IPS DF 19.7 (cell line): Measurements from ENCODE around the gene MBTPS2.
"Not testable (repeated sequence)": the region's sequence is repeated elsewhere in the genome, so short reads cannot be mapped to it uniquely, and the experiment has no call there.

ENCODE experiments used
- DNase-seq: peaks from one replicate; pipeline ENCODE4 v3.0.0-alpha.2; 2013; ENCODE audit warnings: low read depth, low spot score

MBTPS2 gene

DNA sequence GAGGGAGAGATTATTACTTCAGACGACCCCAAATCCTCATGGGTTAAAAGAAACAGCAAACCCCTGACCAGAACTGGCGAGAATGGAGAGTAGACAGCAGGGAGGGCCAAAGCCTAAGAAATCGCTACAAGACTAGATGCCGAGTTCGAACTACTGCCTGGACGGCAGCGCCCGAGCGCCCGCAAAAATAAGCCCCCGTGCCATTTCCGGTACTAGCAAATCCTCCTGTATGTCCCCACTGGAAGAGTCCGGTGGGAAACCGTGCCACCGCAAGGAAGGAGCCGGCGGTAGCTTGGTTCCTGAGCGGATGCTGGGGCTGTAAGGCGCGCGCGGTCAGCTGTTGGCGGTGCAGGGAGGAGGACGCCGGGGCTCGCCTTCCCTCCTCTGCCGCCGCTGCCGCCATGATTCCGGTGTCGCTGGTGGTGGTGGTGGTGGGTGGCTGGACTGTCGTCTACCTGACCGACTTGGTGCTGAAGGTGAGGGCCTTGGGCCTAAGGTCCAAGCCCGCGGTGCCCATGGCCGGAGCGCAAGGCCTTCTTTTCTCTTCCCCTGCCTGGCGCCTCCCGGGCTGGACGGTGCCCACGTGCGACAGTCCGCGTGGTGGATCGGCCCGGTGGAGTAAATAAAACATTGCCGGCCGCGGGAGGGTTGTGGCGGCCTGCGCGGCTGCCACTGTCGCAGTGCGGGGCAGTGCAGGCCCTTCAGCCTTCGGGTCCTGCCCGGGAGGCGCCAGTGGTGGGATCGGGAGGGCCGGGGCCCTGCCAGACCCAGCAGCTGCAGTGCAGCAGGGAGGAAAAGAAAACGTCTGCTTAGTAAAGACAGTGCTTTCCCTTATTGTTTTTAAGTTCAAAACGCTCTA lies at the start of gene MBTPS2:
TSS of gene MBTPS2 (plus strand) at position 284 of the 859 bp plus-strand sequence. CDS start at position 402, 118 bp downstream.
- DNase-seq, result peak; percentile 57

DNA sequence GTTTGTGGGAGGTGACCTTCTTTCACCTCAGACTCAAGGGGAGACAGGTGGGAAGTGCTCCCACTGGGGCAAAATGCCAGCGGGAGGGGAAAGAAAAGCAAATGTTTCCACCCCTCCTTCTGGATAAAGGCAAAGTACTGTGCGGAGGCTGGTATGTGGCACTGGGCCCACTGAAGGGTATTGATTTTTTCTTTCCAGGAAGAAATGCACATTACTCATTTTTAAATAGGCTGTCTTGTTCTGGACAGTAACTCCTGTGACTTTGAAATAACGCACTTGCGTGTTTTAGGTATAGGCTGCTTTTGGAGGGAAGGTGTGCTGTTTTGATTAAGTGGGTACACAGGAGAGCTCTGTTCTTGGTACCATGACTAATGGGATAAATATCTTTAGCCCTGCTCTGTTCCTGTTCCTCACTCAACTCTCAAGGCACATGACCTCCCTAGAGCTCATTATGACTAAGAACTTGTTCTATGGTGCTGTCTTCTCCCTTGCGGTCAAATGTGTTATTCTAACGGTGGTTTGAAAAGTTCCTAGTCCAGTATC lies 40.7 kb upstream of the MBTPS2 start:
- no peak for DNase-seq

DNA sequence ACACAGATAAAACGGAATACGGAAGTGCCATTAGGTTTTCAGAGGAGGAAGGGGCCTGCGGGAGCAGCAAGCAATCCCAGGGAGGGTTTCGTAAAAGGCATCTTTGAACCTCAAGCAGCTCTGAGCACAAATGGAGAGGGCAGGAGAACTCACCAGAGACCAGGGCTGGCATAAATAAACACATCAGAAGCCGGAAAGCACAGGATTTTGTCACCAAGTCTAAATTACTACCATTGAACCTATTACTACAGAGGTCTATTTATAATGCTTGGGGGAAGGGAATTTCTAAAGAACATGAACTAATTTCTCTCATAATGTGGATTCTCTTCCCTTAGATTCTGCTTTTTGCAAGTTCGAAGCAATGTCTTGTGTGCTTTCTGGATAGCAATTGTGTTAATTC lies 39.6 kb upstream of the MBTPS2 start:
- DNase-seq, result no peak

DNA sequence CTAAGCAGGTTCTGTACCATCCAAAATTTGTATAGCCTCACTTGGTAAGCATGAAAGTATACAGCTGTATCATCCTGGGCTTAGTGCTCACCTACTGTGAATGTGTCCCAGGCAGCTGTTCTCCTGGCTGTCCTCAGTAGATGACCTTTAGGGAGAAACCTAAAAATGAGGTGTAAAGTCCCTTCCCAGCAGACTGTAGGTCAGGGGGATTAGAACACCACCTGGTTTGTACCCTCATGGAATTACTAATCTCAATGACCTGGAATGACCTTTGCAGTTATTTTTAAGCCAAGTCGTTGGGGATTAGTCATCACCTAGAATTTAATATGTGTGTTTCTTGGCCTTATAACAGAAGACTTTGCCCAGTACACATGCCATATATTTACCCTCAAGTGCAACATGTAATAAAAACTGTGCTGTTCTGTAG lies 39.1 kb upstream of the MBTPS2 start:
- DNase-seq, result no peak

DNA sequence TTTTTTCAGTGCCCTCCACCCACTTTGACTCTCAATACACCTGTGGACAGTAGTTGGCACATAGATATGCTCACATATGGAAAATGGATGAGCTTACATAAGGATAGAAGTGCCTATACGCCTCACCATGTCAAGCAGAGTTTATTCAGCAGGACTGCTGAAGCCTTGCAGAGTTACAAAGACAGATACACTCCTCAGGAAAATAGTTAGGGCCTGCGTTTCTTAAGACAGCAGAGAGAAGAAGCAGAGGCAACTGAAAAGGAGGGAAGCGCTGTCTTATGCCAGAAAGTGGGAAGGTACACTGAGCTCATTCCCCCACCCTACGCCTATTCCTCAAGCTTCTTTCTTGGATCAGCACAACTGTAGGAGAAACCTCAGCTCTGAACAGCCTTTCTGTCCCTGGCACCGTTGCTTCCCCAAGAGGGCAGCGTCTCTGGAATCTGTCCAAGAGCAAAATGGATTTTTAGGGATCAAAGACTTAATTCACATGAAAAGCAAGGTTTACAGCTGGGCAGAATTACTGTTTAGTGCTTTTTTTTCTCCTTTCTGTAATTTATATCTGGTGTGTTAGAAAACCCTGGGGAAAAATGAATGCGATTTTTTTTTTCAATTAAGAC lies 37.3 kb upstream of the MBTPS2 start:
- no peak for DNase-seq

DNA sequence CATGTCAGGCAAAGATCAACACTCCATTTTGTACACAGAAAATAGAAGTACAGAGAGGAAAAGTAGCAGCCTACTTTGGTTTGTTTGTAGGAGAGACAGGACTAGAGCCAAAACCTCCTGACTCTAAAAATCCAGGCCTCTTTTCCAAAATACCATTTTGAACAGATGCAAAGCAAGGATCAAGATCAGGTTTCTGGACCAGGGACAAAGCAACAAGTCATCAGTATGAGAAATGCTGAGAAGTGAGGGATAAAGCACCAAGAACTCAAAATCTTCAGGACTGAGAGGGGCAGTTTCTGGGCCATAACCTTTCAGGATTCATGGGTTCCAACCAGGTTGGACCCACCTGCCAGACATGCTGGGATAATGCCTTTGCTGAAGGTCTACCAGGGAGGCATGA lies 36.6 kb upstream of the MBTPS2 start:
- DNase-seq, result no peak

DNA sequence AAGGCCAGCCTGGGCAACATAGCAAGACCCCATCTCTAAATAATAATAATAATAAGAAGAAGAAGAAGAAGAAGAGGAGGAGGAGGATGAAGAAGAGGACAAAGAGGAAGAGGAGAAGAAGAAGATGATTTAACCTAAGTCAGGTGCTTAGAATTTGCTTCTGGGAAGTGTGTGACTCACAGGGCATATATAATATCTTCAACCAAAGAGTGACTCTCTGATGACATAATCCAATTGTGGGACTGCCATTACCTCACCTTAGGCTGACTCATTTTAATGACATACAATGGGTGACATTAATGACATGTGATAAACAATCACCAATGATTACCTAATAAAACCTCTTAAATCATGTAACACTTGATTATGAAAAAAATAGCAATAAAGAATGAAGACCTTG lies 32.7 kb upstream of the MBTPS2 start:
- no peak for DNase-seq

DNA sequence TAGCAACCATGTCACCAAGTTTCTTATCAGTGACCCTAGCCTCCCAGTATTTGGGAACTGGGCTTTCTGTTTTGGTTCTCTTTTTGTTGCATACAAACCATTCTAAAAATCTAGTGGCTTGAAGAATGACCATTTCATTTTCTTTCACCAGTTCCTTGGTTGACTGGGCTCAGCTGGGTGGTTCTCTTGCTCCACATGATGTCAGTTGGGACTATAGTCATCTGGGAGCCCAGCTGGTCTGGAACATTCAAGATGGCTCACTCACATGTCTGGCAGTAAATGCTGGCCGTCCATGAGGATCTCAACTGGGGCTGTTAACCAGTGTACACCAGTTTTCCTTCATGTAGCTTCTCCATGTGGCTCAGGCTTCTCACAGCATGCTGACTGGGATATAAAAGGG lies 27.6 kb upstream of the MBTPS2 start:
- no peak for DNase-seq

DNA sequence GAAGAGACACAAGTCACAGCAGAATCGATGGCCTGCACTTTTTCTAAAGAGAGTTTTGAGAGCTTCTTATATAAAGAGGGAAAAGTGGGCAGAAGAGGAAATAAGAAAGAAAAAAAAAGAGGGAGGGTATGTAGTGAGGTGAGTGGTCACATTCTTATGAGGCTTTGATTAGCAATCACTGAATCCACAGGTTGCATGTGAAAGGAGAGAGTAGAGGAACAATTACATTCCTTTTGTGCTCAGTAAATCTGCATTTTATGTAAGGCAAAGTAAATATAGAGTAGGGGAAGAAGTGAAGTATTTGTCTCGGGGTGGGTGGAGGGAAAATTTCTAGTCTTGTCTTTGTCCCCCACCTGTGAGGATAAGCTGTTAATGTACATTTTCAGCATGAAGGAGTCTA lies 26.8 kb upstream of the MBTPS2 start:
- no peak for DNase-seq

DNA sequence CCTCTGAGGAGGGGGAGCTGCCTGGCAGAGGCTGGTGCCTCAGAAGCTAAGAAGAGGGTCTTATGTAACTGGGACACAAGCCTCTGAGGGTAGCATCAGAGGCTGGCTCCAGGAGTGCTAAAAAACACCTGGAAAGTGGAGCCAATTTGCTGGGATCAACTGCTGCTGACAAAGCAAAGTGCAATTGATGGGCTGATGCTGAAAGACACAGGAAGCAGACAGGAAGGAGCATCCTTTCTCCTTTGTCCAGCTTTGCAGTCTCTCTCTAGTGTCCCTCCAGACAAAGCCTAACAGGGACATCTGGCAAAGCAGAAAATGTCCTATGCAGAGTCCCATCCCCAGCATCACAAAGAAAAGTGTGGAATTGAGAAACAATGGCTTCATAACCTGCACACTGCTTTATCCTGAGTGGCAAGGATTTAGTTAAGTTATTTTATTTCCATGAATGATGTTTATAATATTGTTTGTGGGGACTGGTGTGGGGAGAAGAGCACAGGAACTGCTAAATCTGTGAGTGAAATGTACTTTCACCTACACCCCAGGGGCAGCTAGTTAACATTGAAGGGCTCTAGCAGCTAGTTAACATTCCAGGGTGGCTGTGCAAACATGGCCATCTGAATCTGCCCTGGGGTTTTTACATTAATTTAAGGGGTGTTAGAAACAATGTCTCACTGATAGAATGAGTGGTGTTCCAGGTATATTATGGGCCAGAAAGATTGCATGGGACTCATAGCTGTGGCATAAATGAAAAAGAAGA lies 25.6 kb upstream of the MBTPS2 start:
- DNase-seq, result no peak

DNA sequence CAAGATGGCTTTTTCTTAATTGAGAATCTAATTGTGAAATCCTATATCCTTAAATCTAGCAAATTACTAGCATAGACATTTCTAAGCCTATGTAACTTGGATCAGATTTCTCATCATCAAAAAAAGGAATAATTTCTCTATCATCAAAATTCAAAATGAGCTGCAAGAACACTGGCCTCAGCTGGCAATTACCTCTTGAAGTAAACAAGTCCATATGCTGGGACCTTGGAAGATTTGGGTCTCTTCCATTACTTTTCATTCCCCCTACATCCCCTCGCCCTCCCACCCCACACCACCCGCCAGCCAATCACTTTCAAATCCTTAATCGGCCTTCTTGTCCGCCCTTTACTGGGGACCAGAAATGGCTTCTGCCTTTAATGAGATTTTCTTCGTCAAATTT lies 23.3 kb upstream of the MBTPS2 start:
- no peak for DNase-seq

DNA sequence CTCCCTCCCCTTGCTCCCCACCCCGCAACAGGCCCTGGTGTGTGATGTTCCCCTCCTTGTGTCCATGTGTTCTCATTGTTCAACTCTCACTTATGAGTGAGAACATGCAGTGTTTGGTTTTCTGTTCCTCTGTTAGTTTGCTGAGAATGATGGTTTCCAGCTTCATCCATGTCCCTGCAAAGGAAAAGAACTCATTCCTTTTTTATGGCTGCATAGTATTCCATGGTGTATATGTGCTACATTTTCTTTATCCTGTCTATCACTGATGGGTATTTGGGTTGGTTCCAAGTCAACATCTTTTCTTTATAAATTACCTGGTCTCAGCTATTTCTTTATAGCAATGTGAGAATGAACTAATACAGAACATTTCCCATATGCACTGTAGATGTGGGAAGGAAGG lies 19.2 kb upstream of the MBTPS2 start:
- DNase-seq, result not testable (repeated sequence)

DNA sequence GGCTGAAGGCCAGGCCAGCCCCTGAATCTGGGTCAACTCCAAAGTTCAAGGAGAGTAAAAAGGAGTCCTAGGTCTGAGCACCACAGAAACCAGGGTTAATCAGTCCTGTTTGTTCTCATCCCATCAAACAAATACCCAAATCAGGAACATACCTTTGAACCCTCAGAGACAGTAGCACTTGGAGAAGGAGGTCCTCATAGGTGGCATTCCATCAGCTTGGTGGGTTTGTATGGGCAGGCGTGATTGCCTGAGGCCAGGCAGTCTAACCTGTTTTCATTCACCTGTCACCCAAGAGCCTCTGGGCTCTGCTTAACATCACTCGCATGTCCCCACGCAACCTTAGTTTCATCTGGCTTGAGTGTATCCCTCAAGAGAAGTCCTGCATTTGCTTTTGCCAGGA lies 17.5 kb upstream of the MBTPS2 start:
- no peak for DNase-seq

DNA sequence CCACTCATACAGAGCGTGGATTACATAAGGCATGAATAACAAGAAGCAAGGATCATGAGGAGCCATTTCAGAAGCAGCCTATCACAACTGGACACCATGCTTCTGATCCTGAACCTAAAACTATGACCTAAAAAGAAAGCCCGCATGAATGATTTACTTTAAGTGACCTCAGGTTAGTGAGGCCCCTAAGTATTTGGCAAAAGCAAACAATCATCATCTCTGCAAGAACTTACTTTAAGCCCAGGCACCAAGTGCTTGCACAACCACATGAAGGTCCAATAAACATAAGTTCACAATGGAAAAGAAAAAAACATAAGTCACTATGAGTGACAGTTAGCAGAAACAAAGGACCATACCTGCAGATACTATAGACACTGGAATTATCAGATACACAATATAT lies 7.9 kb upstream of the MBTPS2 start:
- no peak for DNase-seq

DNA sequence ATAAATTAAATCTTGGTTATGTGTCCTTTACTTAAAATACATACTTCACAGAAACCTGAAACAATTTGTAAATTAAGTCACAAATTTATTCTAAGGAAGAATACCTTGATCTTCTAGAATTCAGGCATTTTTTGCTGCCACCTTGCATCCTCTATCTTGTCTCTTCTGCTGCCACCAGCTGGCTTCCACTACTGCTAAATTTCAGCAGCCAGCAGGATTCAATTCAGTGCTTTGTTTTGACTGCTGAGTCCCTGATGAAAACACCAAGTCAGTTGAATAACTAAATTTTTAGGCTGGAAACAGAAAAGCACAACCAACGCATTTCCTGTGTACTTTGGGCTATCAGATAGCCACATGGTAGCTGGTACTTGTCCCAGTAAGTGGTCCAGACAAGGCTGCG lies 2.4 kb upstream of the MBTPS2 start:
- no peak for DNase-seq

DNA sequence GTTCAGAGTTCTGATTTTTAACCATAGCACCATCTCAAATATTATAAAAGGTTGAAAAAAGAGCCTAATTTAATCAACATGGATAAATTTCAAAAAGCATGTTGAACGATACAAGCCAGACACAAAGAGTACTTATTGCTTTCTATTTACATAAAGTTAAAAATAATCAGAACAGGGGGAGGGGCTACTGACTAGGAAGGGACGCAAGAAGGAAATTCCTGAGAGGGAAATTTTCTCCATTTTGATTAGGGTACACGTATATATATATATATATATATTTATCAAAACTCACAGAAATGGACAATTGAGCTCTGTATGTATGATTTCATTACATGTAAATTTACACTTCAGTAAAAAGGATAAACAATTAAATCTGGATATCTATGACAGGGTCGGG lies 482 bp upstream of the MBTPS2 start:
- DNase-seq, result no peak

DNA sequence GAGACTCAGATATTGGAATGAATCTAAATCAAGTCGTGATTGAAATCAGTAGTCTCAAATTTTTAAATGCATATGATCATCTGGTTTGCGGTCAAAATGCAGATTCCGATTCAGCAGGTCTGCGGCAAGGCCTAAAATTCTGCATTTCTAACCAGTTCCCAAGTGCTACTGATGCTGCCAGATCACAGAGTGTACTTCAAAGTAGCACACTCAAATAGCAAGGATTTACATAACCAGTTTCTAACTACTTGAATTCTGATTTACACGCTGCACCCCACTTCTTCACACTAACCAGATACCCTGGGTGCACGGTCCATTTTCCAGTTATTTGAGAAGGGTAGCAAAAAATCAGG lies 752 bp downstream of the MBTPS2 start:
- DNase-seq, result no peak

DNA sequence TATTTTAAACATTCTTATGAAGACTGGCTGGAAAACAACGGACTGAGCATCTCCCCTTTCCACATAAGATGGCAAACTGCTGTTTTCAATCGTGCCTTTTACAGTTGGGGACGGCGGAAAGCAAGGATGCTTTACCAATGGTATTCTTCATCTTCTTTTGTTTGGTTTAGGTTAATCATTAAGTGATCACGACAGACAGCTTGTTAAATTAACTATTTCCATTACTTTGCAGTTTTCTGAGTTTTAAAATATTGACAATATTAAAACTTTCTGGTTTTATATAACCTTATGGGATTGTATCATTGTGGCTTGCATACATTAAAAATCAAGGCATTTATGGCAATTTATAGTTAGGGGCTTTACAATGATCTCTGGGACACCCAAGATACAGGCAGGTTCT lies 3.8 kb downstream of the MBTPS2 start:
- no peak for DNase-seq

DNA sequence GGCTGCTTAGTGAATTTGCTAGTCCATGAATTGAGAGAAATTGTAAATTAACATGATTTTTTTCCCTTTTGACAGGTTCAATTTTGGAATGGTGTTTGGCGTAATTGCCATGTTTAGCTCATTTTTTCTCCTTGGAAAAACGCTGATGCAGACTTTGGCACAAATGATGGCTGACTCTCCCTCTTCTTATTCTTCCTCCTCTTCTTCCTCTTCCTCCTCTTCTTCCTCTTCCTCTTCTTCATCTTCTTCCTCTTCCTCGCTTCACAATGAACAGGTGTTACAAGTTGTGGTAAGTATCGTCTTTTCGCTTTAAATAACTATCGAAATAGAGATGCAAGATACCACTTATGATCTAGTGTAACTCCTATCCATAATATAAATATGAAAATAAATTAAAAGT lies 5.7 kb downstream of the MBTPS2 start:
- no peak for DNase-seq

DNA sequence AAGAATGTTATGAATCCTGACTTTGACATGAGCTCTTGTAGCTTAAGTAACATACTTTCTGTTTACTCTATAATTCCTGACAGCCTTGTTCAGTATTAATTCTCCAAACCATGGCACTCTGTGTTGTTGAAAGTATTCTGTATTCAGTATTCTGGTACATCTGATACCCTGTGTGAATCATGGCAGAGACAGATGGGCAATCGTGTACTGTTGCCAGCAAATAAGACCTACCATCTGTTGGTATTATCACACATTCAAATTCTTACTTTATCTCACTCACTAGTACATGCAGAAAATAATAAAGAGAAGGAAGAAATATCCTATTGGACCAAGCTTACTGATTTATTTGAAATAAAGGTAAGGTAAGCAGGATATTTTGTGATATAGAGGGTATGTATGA lies 7.9 kb downstream of the MBTPS2 start:
- DNase-seq, result no peak

DNA sequence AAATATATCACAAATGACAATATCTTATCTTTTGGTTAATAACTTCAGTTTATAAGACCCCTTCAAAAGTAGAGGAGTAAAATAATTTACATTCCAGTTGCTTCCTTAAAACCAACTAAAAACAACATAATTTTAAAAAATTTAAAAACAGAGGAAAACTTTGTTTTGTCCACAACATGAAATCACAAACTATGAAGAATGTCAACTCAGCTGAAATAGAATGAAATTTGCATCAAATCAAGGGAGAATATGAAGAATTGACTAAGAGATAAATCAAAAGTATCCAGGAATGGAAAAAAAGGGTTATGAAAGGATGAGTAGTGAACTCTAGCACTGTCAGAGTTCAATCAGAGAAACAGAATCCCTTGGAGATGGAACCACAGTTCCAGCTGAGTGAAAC lies 14.2 kb downstream of the MBTPS2 start:
- no peak for DNase-seq

DNA sequence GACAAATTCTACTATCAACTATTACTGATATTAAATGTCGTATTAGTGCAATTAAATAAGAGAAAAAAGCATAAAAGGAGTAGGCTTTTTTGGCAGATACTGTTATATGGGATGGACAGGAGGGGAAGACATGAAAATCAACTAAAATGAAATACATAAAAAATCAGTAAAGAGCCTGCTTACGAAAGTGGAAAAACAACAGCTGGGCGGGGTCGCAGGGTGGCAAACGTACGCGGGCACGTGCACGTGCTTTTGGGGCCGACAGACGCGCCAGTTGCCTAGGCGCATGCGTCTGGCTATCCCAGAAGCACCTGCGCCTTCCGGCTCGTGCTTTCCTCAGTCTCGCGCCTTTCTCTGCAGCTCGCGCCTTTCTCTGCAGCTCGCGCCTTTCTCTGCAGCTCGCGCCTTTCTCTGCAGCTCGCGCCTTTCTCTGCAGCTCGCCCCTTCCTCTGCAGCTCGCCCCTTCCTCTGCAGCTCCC lies 16.6 kb downstream of the MBTPS2 start, which contains the start of gene YY2:
TSS of gene YY2 (plus strand) at position 51 of the 479 bp plus-strand sequence. CDS start 498 bp downstream, outside the sequence.
- no peak for DNase-seq
